Lower leg skin (tissue), 3 donors: ENCODE data around the gene SMU1.

ENCODE experiments used
- POLR2A ChIP-seq, 2 donors: fragments of 450-650 bp; IDR thresholded peaks; one replicate each; pipeline ENCODE4 v1.6.1; 2016 to 2017; ENCODE audit warnings: antibody characterized with exemption in 2 of 2, mild to moderate bottlenecking in 1 of 2, moderate library complexity in 1 of 2
- TF ChIP-seq, protein P1 (sequence below), 3 donors: fragments of 450-650 bp; IDR thresholded peaks; one replicate each; pipeline ENCODE4 v1.5.1; 2016; ENCODE audit warnings: antibody characterized with exemption in 3 of 3, mild to moderate bottlenecking in 3 of 3, moderate library complexity in 2 of 3

DNA sequence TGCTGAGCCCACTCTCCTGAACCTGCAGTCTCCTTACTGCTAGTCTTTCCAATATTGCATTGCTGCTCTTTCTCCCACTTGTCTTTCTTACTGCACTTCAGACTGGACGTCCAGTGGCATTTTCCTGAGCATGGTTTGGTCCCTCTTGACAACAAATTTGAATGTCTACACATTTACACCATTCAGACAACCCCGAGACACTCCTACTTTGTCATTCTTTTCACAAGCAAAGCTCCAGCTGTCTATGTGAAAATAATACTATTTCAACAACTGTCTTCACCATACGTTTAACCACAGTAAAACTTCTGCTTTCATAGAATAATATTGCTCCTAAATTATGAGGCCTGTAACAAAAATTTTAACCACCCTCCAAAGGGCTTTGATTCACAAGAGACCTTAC is 64.6 kb downstream of the SMU1 start:
- TF ChIP-seq, protein P1, sequence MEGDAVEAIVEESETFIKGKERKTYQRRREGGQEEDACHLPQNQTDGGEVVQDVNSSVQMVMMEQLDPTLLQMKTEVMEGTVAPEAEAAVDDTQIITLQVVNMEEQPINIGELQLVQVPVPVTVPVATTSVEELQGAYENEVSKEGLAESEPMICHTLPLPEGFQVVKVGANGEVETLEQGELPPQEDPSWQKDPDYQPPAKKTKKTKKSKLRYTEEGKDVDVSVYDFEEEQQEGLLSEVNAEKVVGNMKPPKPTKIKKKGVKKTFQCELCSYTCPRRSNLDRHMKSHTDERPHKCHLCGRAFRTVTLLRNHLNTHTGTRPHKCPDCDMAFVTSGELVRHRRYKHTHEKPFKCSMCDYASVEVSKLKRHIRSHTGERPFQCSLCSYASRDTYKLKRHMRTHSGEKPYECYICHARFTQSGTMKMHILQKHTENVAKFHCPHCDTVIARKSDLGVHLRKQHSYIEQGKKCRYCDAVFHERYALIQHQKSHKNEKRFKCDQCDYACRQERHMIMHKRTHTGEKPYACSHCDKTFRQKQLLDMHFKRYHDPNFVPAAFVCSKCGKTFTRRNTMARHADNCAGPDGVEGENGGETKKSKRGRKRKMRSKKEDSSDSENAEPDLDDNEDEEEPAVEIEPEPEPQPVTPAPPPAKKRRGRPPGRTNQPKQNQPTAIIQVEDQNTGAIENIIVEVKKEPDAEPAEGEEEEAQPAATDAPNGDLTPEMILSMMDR (IDR thresholded peaks at IDR 0.05), result no peak
- TF ChIP-seq POLR2A (IDR thresholded peaks at IDR 0.05), result no peak
